ENCODE results near the gene CYP19A1.

Gene CYP19A1

DNA sequence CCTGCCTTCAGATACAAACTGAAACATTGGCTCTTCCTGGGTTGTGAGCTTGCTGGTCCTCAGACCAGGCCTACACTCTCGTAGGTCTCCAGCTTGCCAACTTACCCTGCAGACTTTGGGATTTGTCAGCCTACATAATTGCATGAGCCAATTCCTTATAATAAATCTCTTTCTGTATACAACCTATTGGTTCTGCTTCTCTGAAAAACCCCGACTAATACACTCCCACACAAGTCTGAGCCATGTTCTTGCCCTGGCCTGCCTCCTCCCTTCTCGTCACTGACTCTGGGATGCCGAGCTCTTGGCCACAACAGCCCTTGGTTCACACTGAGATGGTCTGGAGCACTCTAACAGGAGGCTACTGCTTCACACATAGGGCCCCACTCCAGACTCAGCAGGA lies 9.5 kb downstream of the CYP19A1 start:
- H3K4me3 ChIP-seq (ENCODE audit: low read depth, low read length): no peak overlapping the region

DNA sequence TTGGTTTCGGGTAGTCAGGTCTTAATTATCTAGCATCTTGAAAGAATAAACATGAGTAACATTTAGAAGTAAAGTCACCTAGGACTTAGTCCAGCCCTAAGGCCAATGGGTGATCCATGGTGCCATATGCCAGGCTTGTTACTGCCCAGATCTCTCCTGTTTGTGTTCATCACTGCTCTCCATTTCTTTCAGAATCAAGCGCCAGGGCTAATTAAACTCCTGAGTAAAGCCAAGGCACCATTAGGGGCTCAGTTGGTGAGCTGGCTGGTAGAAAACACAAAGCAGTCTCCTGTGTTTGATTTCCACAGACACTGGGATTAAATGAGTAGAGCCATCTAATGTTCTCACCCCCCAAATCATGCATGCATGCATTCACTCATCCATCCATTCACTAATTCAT lies 11.3 kb downstream of the CYP19A1 start:
- no peak overlapping the region for H3K4me3 ChIP-seq (ENCODE audit: low read depth, low read length)

GRCh38 chr15:51325167-51325566 lies 13.2 kb downstream of the CYP19A1 start:
- H3K4me3 ChIP-seq (ENCODE audit: low read depth, low read length): no peak overlapping the region

DNA sequence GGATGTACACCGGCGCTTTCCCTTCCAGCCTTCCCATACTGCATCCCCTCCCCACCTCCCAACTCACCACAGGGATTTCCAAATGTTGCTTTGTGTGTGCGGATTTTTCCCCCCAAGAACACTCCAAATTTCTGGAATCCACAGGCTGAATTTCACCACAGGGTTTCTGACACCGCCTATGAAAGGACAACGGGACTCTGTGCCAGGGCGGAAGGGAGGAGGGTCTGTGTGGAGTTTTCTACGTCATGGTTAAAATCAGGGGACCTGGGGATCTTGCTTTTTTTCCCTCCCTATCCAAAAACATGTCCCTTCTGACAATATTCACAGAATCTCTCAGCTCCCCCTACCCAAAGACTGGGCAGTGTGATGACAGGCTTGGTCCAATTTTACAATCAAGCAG lies 14.6 kb downstream of the CYP19A1 start:
- H3K4me3 ChIP-seq (ENCODE audit: low read depth, low read length): no peak overlapping the region

- H3K4me3 ChIP-seq (ENCODE audit: low read depth, low read length): no peak overlapping the region
These were observed 15.6 kb downstream of the CYP19A1 start for GRCh38 chr15:51322621-51323296.

DNA sequence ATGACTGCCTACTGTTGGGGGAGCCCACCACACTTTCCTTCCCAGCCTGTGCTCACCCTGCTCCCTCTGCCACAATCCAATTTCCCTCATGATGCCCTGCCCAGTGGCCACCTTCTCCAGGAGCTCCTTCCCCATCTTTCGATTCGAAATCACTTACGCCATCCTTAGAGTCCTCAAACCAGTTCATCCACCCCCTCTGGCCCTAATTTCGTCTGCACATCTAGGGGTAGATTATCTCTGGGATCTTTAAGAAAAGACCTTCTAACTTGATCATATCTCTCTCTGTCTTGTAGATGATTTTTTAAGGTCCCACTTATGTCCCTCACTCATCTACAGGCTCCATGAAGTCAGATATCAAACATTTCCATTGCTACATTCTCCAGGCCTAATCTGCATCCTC lies 17.1 kb downstream of the CYP19A1 start:
- no peak overlapping the region for H3K4me3 ChIP-seq (ENCODE audit: low read depth, low read length)

GRCh38 chr15:51320843-51321242 lies 17.6 kb downstream of the CYP19A1 start:
- no peak overlapping the region for H3K4me3 ChIP-seq (ENCODE audit: low read depth, low read length)

- H3K4me3 ChIP-seq (ENCODE audit: low read depth, low read length): no peak overlapping the region
These were observed 18.9 kb downstream of the CYP19A1 start for GRCh38 chr15:51319539-51319938.

- H3K4me3 ChIP-seq (ENCODE audit: low read depth, low read length): no peak overlapping the region
These were observed 19.8 kb downstream of the CYP19A1 start for GRCh38 chr15:51318382-51319150.

- no peak overlapping the region for H3K4me3 ChIP-seq (ENCODE audit: low read depth, low read length)
These were observed 21.8 kb downstream of the CYP19A1 start for GRCh38 chr15:51316636-51317035.

DNA sequence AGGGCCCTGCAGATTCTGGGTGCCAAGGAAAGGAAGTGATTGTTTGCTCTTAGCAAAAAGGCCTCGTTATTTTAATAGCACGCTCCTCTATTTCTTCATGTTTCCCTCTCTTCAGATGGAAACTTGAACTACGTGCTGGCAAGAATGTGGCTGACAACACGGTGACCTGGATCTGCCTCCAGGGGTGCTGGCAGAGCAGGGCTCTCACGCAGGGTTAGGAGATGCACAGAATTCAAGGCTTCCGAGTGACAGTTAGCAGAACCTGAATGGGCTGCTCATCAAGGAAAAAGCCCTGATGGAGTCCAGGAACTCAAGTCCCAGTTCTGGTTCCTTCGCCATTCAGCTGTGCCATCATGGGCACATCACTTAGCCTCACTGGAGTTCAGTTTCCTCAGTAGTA lies 22.7 kb downstream of the CYP19A1 start:
- no peak overlapping the region for H3K4me3 ChIP-seq (ENCODE audit: low read depth, low read length)

GRCh38 chr15:51314391-51315337 lies 23.7 kb downstream of the CYP19A1 start:
- H3K4me3 ChIP-seq (ENCODE audit: low read depth, low read length): no peak overlapping the region

GRCh38 chr15:51313644-51314280 lies 24.6 kb downstream of the CYP19A1 start:
- no peak overlapping the region for H3K4me3 ChIP-seq (ENCODE audit: low read depth, low read length)

DNA sequence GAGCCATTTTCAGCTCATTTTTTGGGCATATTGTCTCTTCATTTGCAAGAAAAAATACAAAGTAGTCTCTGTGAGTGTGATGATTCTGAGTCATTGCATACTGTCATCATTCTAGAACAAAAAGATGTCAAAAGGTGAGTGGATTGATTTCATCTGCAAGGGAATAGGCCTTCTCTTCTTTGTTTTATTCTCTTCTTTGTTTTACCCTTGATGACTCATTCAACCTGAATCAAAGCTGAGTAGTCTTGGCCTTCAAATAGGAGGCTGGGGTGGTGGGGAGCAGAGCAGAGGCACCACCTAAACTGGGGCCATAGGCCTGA lies 25.4 kb downstream of the CYP19A1 start:
- H3K4me3 ChIP-seq (ENCODE audit: low read depth, low read length): no peak overlapping the region

GRCh38 chr15:51312166-51313073 lies 26.0 kb downstream of the CYP19A1 start:
- H3K4me3 ChIP-seq (ENCODE audit: low read depth, low read length): no peak overlapping the region

- H3K4me3 ChIP-seq (ENCODE audit: low read depth, low read length): no peak overlapping the region
These were observed 26.9 kb downstream of the CYP19A1 start for GRCh38 chr15:51311510-51311909.

DNA sequence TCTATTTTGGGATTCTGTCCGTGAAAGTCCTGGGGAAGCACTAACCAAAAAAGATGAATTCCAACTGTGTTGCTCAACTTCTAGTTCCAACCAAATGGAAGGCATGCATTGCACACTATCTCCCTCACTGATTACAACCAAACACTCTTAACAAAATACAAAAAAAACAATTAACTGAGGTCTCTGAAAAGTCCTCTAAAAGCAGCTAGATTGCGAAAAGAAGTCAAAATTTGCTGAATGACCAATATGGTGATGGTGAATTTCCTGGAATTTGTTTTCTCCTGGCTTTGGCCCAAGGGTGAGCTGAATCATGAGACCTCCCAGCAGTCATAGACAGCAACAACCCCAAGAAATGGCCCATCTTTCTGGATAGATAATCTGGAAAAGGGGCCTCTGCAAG lies 28.3 kb downstream of the CYP19A1 start:
- no peak overlapping the region for H3K4me3 ChIP-seq (ENCODE audit: low read depth, low read length)

DNA sequence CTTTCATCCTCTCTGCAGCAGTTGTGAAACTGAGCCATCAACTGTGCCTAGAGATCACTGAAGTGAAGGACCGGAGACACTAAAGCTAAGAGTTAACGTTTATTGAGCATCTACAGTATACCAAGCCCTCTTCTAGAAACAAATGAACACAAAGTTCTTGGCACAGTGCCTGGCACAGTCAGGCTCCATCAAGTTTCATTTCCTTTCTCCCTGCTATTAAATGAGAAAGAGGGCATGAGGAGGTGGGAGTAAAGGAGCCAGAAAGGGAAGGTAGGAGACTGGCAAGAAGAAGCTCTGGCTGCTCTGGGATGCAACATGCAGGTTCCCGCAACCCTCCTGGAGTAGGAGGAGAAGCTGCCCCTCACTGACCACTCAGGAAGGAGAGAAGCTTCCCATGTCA lies 30.6 kb downstream of the CYP19A1 start:
- no peak overlapping the region for H3K4me3 ChIP-seq (ENCODE audit: low read depth, low read length)

- H3K4me3 ChIP-seq (ENCODE audit: low read depth, low read length): no peak overlapping the region
These were observed 31.1 kb downstream of the CYP19A1 start for GRCh38 chr15:51307325-51307724.

GRCh38 chr15:51303462-51303980 lies 34.9 kb downstream of the CYP19A1 start:
- H3K4me3 ChIP-seq (ENCODE audit: low read depth, low read length): no peak overlapping the region

Data from iPS-11a (cell line).